Prostate gland (tissue), 2 donors: ENCODE measurements around the gene PLAC9.
A peak's percentile ranks its signal among the peaks of the same experiment; 100 is the strongest.

Source experiments
- POLR2A ChIP-seq: fragments of 450-650 bp; IDR thresholded peaks from one replicate; pipeline ENCODE4 v1.6.1; 2016; ENCODE audit warnings: antibody characterized with exemption, mild to moderate bottlenecking
- POLR2AphosphoS5 ChIP-seq: sonication (generic); formaldehyde crosslinking; IDR thresholded peaks from one replicate; pipeline ENCODE4 v1.6.1; 2017; ENCODE audit warnings: antibody characterized with exemption
- TF ChIP-seq, protein P1 (sequence below), 4 experiments: fragments of 200-600 bp in 2 of 4; fragments of 450-650 bp in 2 of 4; sonication (generic) in 2 of 4; IDR thresholded peaks; 1 replicate in 3 of 4; 2 replicates in 1 of 4; pipeline ENCODE4 v1.5.1; 2016 to 2019; ENCODE audit warnings: antibody characterized with exemption in 4 of 4, mild to moderate bottlenecking in 2 of 4, moderate library complexity in 2 of 4

DNA sequence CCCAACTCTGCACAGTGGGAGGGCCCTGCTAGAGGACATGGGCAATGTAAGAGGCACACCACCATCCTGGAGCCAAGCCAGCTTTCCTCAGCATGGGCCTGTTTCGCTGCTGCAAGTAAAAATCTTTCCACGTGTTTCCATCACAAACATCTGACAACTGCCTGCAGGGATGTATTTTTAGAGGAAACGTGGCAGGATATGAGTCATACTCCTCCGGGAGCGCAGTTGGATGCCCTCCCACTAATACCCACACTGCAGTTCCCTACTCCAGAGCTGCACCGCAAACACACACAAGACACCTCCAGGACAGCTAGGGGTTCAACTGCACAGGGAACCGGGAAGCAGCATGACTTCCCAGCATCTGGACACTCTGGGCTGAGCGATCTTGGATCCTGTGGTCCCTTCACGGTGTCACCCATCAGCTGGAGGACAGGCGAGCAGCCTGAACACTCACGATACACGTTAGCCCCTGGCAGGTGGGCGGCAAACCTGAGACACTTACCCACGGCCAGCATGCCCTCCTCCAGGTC lies 26.1 kb downstream of the PLAC9 start:
- TF ChIP-seq, protein P1, sequence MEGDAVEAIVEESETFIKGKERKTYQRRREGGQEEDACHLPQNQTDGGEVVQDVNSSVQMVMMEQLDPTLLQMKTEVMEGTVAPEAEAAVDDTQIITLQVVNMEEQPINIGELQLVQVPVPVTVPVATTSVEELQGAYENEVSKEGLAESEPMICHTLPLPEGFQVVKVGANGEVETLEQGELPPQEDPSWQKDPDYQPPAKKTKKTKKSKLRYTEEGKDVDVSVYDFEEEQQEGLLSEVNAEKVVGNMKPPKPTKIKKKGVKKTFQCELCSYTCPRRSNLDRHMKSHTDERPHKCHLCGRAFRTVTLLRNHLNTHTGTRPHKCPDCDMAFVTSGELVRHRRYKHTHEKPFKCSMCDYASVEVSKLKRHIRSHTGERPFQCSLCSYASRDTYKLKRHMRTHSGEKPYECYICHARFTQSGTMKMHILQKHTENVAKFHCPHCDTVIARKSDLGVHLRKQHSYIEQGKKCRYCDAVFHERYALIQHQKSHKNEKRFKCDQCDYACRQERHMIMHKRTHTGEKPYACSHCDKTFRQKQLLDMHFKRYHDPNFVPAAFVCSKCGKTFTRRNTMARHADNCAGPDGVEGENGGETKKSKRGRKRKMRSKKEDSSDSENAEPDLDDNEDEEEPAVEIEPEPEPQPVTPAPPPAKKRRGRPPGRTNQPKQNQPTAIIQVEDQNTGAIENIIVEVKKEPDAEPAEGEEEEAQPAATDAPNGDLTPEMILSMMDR (IDR thresholded peaks at IDR 0.05), result no peak
- TF ChIP-seq POLR2AphosphoS5, result peak; percentile 89
- TF ChIP-seq POLR2A, result no peak
